IPS DF 19.7 (cell line): ENCODE measurements around the gene IDS.

ENCODE experiments used
- DNase-seq: peaks from one replicate; pipeline ENCODE4 v3.0.0-alpha.2; 2013; ENCODE audit warnings: low read depth, low spot score

Gene IDS

GRCh38 chrX:149456476-149457245, 48.4 kb downstream of the IDS start:
- no peak for DNase-seq

GRCh38 chrX:149455934-149456333, 49.2 kb downstream of the IDS start:
- DNase-seq: no peak

- no peak for DNase-seq
Measured at GRCh38 chrX:149453906-149454822, 50.9 kb downstream of the IDS start.

- no peak for DNase-seq
Measured at GRCh38 chrX:149453030-149453429, 52.1 kb downstream of the IDS start.

- DNase-seq: no peak
Measured at GRCh38 chrX:149433451-149433850, 71.7 kb downstream of the IDS start.

GRCh38 chrX:149433051-149433450, 72.1 kb downstream of the IDS start:
- DNase-seq: no peak
